SK-N-SH treated with all-trans-retinoic acid at 6 μM for 48 hours (cell line): ENCODE measurements around the gene SMCO4.

ENCODE experiments used
- ATAC-seq: fragments of 200-7000 bp; cut with Tn5 transposase; 3 replicates; pipeline ENCODE4 v1.9.1; 2020; ENCODE audit warnings: mild to moderate bottlenecking, moderate library complexity
- ARNTL ChIP-seq: fragments of 450-650 bp; formaldehyde crosslinking; IDR thresholded peaks from 2 replicates; pipeline ENCODE4 v1.5.0; 2020; ENCODE audit warnings: low read depth, mild to moderate bottlenecking, moderate library complexity, borderline replicate concordance
- BACH2 ChIP-seq: fragments of 250-450 bp; sonication (Bioruptor Pico); IDR thresholded peaks from 2 replicates; pipeline ENCODE4 v1.9.0; 2021; ENCODE audit warnings: mild to moderate bottlenecking, borderline replicate concordance
- CSDC2 ChIP-seq: fragments of 250-450 bp; sonication (Bioruptor Pico); IDR thresholded peaks from 2 replicates; pipeline ENCODE4 v1.5.0; 2020; ENCODE audit warnings: mild to moderate bottlenecking, moderate library complexity
- ESRRG ChIP-seq: fragments of 250-450 bp; sonication (Bioruptor Pico); IDR thresholded peaks from 2 replicates; pipeline ENCODE4 v1.6.1; 2021; ENCODE audit warnings: mild to moderate bottlenecking
- GLIS3 ChIP-seq: fragments of 250-450 bp; sonication (Bioruptor Pico); IDR thresholded peaks from 2 replicates; pipeline ENCODE4 v1.5.0; 2020; ENCODE audit warnings: mild to moderate bottlenecking, moderate library complexity
- ISL1 ChIP-seq: fragments of 250-450 bp; sonication (Bioruptor Pico); IDR thresholded peaks from 2 replicates; pipeline ENCODE4 v2.1.2; 2022; ENCODE audit warnings: mild to moderate bottlenecking, moderate library complexity
- POU6F1 ChIP-seq: fragments of 250-450 bp; sonication (Bioruptor Pico); IDR thresholded peaks from 2 replicates; pipeline ENCODE4 v1.8.0; 2021; ENCODE audit warnings: low read depth, mild to moderate bottlenecking, moderate library complexity, borderline replicate concordance
- PPARA ChIP-seq: fragments of 250-450 bp; sonication (Bioruptor Pico); IDR thresholded peaks from 2 replicates; pipeline ENCODE4 v1.5.0; 2020; ENCODE audit warnings: mild to moderate bottlenecking, borderline replicate concordance
- RARB ChIP-seq: fragments of 250-450 bp; sonication (Bioruptor Pico); IDR thresholded peaks from 2 replicates; pipeline ENCODE4 v1.8.0; 2021; ENCODE audit warnings: mild to moderate bottlenecking, moderate library complexity
- SNAI2 ChIP-seq: fragments of 250-450 bp; sonication (Bioruptor Pico); IDR thresholded peaks from 2 replicates; pipeline ENCODE4 v1.5.0; 2020; ENCODE audit warnings: mild to moderate bottlenecking, moderate library complexity
- TCF4 ChIP-seq: fragments of 250-450 bp; sonication (Bioruptor Pico); IDR thresholded peaks from 2 replicates; pipeline ENCODE4 v1.8.0; 2021; ENCODE audit warnings: mild to moderate bottlenecking, moderate library complexity, borderline replicate concordance
- TOX ChIP-seq: fragments of 250-450 bp; sonication (Bioruptor Pico); IDR thresholded peaks from 2 replicates; pipeline ENCODE4 v1.8.0; 2021; ENCODE audit warnings: mild to moderate bottlenecking, moderate library complexity, borderline replicate concordance
- ZFP3 ChIP-seq: fragments of 250-450 bp; sonication (Bioruptor Pico); IDR thresholded peaks from 2 replicates; pipeline ENCODE4 v1.5.0; 2020; ENCODE audit warnings: mild to moderate bottlenecking, moderate library complexity
- ZFP30 ChIP-seq: fragments of 450-650 bp; formaldehyde crosslinking; IDR thresholded peaks from 2 replicates; pipeline ENCODE4 v1.5.0; 2022; ENCODE audit warnings: mild to moderate bottlenecking, moderate library complexity
- ZNF565 ChIP-seq: fragments of 450-650 bp; formaldehyde crosslinking; conservative IDR thresholded peaks from 2 replicates; pipeline ENCODE4 v1.5.0; 2020; ENCODE audit warnings: low read depth, mild to moderate bottlenecking, moderate library complexity
- ZNF70 ChIP-seq: fragments of 450-650 bp; formaldehyde crosslinking; IDR thresholded peaks from 2 replicates; pipeline ENCODE4 v1.5.0; 2020; ENCODE audit warnings: mild to moderate bottlenecking, moderate library complexity
- ZNF8 ChIP-seq: fragments of 450-650 bp; formaldehyde crosslinking; IDR thresholded peaks from 2 replicates; pipeline ENCODE4 v1.5.0; 2020; ENCODE audit warnings: mild to moderate bottlenecking, moderate library complexity
- TF ChIP-seq, protein P1 (sequence below): fragments of 250-450 bp; sonication (Bioruptor Pico); IDR thresholded peaks from 2 replicates; pipeline ENCODE4 v1.8.0; 2020; ENCODE audit warnings: mild to moderate bottlenecking, moderate library complexity, borderline replicate concordance
- TF ChIP-seq, protein P2 (sequence below): fragments of 250-450 bp; sonication (Bioruptor Pico); IDR thresholded peaks from 2 replicates; pipeline ENCODE4 v1.5.1; 2020; ENCODE audit warnings: low read depth, mild to moderate bottlenecking, moderate library complexity
- TF ChIP-seq, protein P3 (sequence below): fragments of 250-450 bp; sonication (Bioruptor Pico); IDR thresholded peaks from 2 replicates; pipeline ENCODE4 v1.5.1; 2021; ENCODE audit warnings: mild to moderate bottlenecking, moderate library complexity

The SMCO4 gene

DNA sequence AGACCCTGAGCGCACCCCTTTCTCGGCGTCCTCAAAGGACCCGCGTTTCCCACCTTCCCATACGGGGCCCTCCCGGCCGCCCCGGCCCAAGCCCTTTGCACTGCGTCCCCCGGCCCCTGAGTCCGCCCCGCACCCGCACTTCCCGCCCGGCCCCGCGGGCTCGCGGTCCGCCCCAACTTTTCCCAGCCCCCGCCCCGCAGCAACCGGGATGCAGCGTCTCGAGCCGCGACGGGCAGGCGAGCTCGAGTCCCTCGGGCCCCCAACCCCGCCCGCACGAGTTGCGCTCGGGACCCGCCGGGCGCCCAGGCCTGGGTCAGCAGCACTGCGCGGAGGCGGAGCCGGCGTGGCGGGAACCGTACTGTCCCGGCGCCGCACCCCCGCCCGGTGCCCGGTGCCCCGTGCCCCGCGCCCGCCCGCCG lies 371 bp downstream of the SMCO4 start (continued):
- TF ChIP-seq, protein P1, sequence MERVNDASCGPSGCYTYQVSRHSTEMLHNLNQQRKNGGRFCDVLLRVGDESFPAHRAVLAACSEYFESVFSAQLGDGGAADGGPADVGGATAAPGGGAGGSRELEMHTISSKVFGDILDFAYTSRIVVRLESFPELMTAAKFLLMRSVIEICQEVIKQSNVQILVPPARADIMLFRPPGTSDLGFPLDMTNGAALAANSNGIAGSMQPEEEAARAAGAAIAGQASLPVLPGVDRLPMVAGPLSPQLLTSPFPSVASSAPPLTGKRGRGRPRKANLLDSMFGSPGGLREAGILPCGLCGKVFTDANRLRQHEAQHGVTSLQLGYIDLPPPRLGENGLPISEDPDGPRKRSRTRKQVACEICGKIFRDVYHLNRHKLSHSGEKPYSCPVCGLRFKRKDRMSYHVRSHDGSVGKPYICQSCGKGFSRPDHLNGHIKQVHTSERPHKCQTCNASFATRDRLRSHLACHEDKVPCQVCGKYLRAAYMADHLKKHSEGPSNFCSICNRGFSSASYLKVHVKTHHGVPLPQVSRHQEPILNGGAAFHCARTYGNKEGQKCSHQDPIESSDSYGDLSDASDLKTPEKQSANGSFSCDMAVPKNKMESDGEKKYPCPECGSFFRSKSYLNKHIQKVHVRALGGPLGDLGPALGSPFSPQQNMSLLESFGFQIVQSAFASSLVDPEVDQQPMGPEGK (CRISPR knock-in tag) = no peak

- TF ChIP-seq ZNF70 (CRISPR knock-in tag) (no peak), ZFP3 (CRISPR knock-in tag) (no peak), BACH2 (CRISPR knock-in tag) (no peak), PPARA (CRISPR knock-in tag) (no peak), RARB (CRISPR knock-in tag) (no peak), ESRRG (CRISPR knock-in tag) (no peak), TOX (no peak), ZNF8 (CRISPR knock-in tag) (no peak)
- TF ChIP-seq, protein P2, sequence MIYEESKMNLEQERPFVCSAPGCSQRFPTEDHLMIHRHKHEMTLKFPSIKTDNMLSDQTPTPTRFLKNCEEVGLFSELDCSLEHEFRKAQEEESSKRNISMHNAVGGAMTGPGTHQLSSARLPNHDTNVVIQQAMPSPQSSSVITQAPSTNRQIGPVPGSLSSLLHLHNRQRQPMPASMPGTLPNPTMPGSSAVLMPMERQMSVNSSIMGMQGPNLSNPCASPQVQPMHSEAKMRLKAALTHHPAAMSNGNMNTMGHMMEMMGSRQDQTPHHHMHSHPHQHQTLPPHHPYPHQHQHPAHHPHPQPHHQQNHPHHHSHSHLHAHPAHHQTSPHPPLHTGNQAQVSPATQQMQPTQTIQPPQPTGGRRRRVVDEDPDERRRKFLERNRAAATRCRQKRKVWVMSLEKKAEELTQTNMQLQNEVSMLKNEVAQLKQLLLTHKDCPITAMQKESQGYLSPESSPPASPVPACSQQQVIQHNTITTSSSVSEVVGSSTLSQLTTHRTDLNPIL (CRISPR knock-in tag) = no peak
- ATAC-seq = peak; percentile 68
These were observed 1.0 kb downstream of the SMCO4 start for GRCh38 chr11:93541884-93542810.

- TF ChIP-seq ISL1 (CRISPR knock-in tag) = no peak
- TF ChIP-seq ZNF565 (CRISPR knock-in tag) = no peak
- TF ChIP-seq, protein P3, sequence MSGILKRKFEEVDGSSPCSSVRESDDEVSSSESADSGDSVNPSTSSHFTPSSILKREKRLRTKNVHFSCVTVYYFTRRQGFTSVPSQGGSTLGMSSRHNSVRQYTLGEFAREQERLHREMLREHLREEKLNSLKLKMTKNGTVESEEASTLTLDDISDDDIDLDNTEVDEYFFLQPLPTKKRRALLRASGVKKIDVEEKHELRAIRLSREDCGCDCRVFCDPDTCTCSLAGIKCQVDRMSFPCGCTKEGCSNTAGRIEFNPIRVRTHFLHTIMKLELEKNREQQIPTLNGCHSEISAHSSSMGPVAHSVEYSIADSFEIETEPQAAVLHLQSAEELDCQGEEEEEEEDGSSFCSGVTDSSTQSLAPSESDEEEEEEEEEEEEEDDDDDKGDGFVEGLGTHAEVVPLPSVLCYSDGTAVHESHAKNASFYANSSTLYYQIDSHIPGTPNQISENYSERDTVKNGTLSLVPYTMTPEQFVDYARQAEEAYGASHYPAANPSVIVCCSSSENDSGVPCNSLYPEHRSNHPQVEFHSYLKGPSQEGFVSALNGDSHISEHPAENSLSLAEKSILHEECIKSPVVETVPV (CRISPR knock-in tag) = no peak
- TF ChIP-seq CSDC2 (CRISPR knock-in tag) = no peak
- no peak for TF ChIP-seq TCF4 (CRISPR knock-in tag)
- no peak for TF ChIP-seq BACH2 (CRISPR knock-in tag)
- no peak for TF ChIP-seq ZNF70 (CRISPR knock-in tag)
- TF ChIP-seq ESRRG (CRISPR knock-in tag) = no peak
- TF ChIP-seq TOX = no peak
- no peak for ATAC-seq
These were observed 2.2 kb downstream of the SMCO4 start for GRCh38 chr11:93540896-93541553.

DNA sequence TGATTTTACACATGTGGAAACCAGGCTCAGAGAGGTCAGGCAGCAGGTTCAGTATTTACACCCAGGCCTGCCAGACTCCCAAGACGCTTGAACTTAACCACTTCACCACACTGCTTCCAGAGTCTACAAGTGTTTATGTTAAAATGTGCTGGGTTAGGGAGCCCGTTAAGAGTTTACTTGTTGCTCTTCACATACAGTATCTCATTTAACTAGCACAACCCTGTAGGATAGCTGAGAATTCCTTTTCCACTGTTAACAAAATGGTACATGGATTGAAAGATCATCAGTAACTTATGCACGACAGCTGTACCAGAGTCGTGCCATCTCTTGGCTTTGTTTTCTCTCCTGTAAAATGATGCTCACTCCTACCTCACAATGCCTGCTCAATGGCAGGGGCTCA lies 2.9 kb downstream of the SMCO4 start:
- TF ChIP-seq ZNF70 (CRISPR knock-in tag) (no peak), ISL1 (CRISPR knock-in tag) (no peak), POU6F1 (CRISPR knock-in tag) (no peak), RARB (CRISPR knock-in tag) (no peak), ARNTL (CRISPR knock-in tag) (no peak), CSDC2 (CRISPR knock-in tag) (no peak), ZFP30 (CRISPR knock-in tag) (no peak), TOX (no peak), SNAI2 (no peak), TCF4 (CRISPR knock-in tag) (no peak), GLIS3 (CRISPR knock-in tag) (no peak), ZNF565 (CRISPR knock-in tag) (no peak), BACH2 (CRISPR knock-in tag) (no peak), PPARA (CRISPR knock-in tag) (no peak)
- TF ChIP-seq, protein P2 (CRISPR knock-in tag) = no peak
- TF ChIP-seq, protein P1 (CRISPR knock-in tag) = no peak
- ATAC-seq = no peak
